NT2/D1 (cell line): ENCODE results near the gene CCDC40.

Experiments
- DNase-seq: peaks from one replicate; pipeline ENCODE4 v3.0.0-alpha.2; 2011; ENCODE audit warnings: low read depth, low spot score
- H3K27me3 ChIP-seq: 2 replicates; pipeline ENCODE4 v1.6.0; 2011; ENCODE audit warnings: mild to moderate bottlenecking; ENCODE audit not compliant: insufficient read length, insufficient read depth
- H3K36me3 ChIP-seq: 2 replicates; pipeline ENCODE4 v1.6.1; 2011; ENCODE audit warnings: mild to moderate bottlenecking, low read length, mixed read lengths; ENCODE audit not compliant: insufficient read depth, insufficient read length
- H3K4me1 ChIP-seq: 2 replicates; pipeline ENCODE4 v1.5.1; 2011; ENCODE audit not compliant: insufficient read depth, insufficient read length
- H3K4me3 ChIP-seq: 2 replicates; pipeline ENCODE4 v1.5.1; 2011; ENCODE audit warnings: low read depth; ENCODE audit not compliant: insufficient read length
- H3K9ac ChIP-seq: 2 replicates; pipeline ENCODE4 v1.6.0; 2011; ENCODE audit warnings: low read depth; ENCODE audit not compliant: insufficient read length
- H3K9me3 ChIP-seq: 2 replicates; pipeline ENCODE4 v1.5.1; 2011; ENCODE audit warnings: mild to moderate bottlenecking, low read length; ENCODE audit not compliant: insufficient read depth
- SUZ12 ChIP-seq: IDR thresholded peaks from 2 replicates; pipeline ENCODE4 v1.6.1; 2011; ENCODE audit not compliant: insufficient read length, insufficient read depth; ENCODE audit errors: extremely low read depth
- YY1 ChIP-seq: IDR thresholded peaks from 2 replicates; pipeline ENCODE4 v1.6.1; 2011; ENCODE audit not compliant: insufficient read length, insufficient read depth
- ZNF274 ChIP-seq: IDR thresholded peaks from 2 replicates; pipeline ENCODE4 v1.6.1; 2011; ENCODE audit warnings: mild to moderate bottlenecking, low read depth, low read length

Gene CCDC40

DNA sequence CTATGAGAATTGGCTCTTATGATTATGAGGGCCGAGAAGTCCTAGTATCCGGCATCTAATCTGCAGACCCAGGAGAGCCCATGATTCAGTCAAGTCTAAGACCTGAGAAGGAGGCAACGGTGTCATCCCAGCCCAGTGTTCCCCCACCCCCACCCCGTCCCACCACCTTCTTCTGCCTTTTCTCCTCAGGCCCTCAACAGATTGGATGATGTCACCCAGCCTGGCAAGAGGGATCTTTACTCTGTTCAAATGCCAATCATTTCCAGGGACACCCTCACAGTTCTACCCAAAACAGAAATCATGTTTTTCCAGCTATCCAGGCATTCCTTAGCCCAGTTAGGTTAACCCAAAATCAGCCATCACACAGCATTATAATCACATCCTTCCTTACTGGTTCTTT lies 54.9 kb downstream of the CCDC40 start:
- no peak for DNase-seq
- peaks cover 8% of the 10 kb centered on the region for H3K4me1 ChIP-seq
- H3K4me3 ChIP-seq, result no peak overlapping the region
- H3K27me3 ChIP-seq, result no peaks in the 10 kb centered on the region
- H3K9ac ChIP-seq, result no peak overlapping the region
- H3K36me3 ChIP-seq, result no peaks in the 10 kb centered on the region
- no peak for TF ChIP-seq SUZ12
- TF ChIP-seq YY1, result no peak
- no peak for TF ChIP-seq ZNF274
- no peaks in the 10 kb centered on the region for H3K9me3 ChIP-seq

DNA sequence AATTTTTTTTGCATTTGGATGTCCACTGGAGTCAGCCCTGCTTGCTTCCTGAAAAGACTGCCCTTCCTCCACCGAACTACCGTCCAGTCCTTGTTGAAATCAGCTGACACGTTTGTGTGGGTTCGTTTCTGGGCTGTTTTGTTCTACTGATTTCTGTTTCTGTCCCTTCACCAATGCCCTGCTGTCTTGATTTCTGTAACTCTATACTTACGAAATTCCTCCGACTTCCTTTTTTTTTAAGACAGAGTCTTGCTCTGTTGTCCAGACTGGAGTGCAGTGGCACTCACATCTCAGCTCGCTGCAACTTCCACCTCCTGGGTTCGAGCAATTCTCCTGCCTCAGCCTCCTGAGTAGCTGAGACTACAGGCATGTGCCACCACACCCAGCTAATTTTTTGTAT lies 56.5 kb downstream of the CCDC40 start:
- DNase-seq, result no peak
- H3K9me3 ChIP-seq, result no peaks in the 10 kb centered on the region

DNA sequence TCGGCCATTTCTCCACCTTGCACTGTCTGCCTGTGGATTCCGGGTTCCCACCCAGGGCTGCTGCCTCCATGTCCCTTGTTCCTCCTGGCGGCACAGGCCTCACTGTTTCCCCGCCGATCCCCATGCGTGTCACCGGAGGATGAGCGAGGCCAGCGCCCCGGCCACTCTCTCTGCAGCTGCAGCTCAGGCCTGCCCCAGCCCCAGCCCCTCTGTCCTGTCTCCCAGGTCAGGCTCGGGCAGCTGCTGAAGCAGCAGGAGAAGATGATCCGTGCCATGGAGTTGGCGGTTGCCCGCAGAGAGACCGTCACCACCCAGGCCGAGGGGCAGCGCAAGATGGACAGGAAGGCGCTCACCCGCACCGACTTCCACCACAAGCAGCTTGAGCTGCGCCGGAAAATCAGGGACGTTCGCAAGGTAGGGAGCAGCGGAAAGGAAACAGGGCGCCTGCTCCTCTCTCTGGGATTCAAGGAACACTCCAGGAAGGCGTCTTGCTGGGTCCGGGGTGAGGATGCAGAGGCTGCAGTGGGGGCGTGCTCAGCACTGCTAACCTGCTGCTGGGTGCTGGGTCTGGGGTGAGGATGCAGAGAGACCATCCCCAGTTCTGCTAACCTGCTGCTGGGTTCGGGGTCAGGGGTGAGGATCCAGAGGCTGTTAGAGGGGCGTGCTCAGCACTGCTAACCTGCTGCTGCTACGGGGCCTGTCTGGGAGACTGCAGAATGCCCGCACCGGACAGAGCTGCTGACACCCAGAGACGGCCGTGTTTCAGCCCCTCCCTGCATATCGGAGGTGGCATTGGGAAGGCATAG lies 58.8 kb downstream of the CCDC40 start:
- TF ChIP-seq SUZ12, result no peak
- TF ChIP-seq ZNF274, result no peak
- no peak for TF ChIP-seq YY1
- Histone ChIP-seq H3K9me3 (no peaks in the 10 kb centered on the region), H3K4me3 (no peak overlapping the region), H3K9ac (peak overlapping the region; percentile 38), H3K27me3 (peaks cover 4% of the 10 kb centered on the region), H3K4me1 (peaks cover 15% of the 10 kb centered on the region), H3K36me3 (no peaks in the 10 kb centered on the region)
- no peak for DNase-seq

More for the DNA sequence above, 56.5 kb downstream of the CCDC40 start:
- Histone ChIP-seq H3K36me3 (no peaks in the 10 kb centered on the region), H3K27me3 (no peaks in the 10 kb centered on the region), H3K4me3 (no peak overlapping the region), H3K4me1 (peaks cover 13% of the 10 kb centered on the region), H3K9ac (no peak overlapping the region)
- TF ChIP-seq SUZ12, result no peak
- no peak for TF ChIP-seq ZNF274
- TF ChIP-seq YY1, result no peak

DNA sequence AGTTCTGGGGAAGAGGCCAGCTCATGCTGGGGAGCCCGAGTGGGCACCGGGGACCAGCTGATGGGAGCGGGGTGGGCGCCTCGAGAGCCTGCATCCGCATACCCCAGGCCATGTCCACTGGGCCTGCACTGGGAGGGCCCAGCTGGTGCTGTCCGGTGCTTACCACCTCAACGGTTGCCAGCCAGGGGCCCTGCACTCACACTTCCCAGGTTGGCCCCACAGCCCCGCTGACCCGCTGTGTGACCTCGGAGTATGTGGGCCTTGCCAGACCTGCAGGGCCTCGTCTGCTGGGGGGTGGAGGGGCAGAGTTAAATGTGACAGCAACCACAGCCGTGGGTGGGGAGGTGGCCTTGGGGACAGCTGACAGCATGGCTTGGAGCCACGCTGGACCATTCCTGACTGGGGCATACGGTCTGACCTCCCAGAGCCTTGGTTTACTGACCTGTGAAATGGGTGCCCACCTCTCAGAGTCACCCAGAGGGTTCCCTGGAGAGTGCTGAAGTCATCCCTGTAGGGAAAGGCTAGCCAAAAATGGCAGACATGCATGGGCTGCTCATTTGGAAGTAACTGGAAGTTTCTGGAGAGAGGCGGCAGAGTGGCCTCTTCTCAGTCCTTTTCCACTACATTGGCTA lies 59.5 kb downstream of the CCDC40 start:
- Histone ChIP-seq H3K4me1 (peaks cover 9% of the 10 kb centered on the region), H3K9ac (no peak overlapping the region), H3K9me3 (no peaks in the 10 kb centered on the region), H3K4me3 (no peak overlapping the region), H3K36me3 (no peaks in the 10 kb centered on the region), H3K27me3 (peaks cover 6% of the 10 kb centered on the region)
- no peak for TF ChIP-seq YY1
- TF ChIP-seq ZNF274, result no peak
- no peak for TF ChIP-seq SUZ12
- no peak for DNase-seq

DNA sequence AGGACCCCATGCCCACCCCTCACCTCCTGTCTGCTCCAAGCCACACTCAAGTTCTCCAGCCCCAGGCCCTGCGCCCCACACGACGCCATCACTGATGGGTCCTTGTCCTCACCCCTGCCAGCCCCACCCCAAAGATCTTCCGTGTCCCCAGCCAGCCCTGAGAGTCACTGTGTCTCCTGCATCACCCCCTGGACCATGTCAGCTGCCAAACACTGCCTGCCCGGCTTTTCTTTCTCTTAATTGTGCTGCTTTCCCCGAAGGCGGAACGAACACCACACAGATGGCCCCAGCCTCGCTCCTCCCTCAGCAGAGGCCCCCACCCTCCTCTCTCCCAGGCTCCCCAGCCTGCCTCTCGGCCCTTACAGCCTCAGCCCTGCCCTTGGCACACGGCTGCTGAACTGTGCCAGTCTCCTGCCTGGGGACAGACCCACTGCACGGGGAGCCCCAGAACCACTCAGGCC lies 60.1 kb downstream of the CCDC40 start:
- no peak overlapping the region for H3K4me3 ChIP-seq
- H3K9me3 ChIP-seq, result no peaks in the 10 kb centered on the region
- DNase-seq, result no peak
- TF ChIP-seq SUZ12 (no peak), YY1 (no peak), ZNF274 (no peak)
- H3K4me1 ChIP-seq, result peaks cover 9% of the 10 kb centered on the region
- peaks cover 6% of the 10 kb centered on the region for H3K27me3 ChIP-seq
- peak overlapping the region; percentile 17 for H3K9ac ChIP-seq
- H3K36me3 ChIP-seq, result no peaks in the 10 kb centered on the region

DNA sequence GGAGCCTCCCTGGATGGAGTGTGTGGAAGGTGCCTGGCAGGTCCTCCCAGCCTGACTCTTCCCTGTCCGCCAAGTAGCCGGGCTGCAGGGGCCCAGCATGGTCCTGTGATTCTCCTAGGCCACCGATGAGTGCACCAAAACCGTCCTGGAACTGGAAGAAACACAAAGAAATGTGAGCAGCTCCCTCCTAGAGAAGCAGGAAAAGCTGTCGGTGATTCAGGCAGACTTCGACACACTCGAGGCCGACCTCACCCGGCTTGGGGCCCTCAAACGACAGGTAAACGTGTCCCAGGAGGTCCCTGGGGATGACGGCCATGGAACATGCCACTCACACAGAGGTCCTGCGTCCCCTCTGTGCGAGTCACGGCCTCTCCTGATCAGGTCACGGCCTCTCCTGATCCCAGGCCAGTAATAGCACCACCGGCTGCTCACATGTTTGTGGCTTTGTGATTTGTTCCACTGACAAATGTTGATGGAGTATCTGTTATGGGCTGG lies 60.7 kb downstream of the CCDC40 start:
- H3K4me1 ChIP-seq, result peaks cover 9% of the 10 kb centered on the region
- H3K36me3 ChIP-seq, result no peaks in the 10 kb centered on the region
- no peak for DNase-seq
- no peak overlapping the region for H3K4me3 ChIP-seq
- H3K27me3 ChIP-seq, result peaks cover 6% of the 10 kb centered on the region
- H3K9me3 ChIP-seq, result no peaks in the 10 kb centered on the region
- peak overlapping the region; percentile 17 for H3K9ac ChIP-seq
- TF ChIP-seq YY1 (no peak), ZNF274 (no peak), SUZ12 (no peak)
